ENCODE results near the gene KLHDC2.

DNA sequence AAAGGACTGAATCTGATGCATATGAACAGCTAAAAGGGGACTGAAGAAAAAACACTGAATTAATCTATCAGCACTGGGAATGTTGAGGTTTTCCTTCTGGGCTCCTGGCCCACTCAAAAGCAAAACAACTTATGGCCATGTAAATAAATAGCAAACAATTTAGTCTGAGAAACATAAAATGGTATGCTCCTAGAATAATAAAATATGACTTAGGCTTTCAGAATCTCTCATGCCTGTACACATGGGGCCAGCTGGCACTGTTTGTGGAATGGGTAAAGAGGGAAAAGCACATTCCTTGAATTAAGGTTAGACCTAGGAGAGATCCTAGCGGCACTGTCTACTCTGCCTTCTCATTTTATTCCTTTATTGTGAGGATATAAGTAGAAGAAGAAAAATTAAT lies 6.2 kb downstream of the KLHDC2 start:
- TF ChIP-seq POLR2A (IDR thresholded peaks at IDR 0.05), result no peak
- TF ChIP-seq, protein P1, sequence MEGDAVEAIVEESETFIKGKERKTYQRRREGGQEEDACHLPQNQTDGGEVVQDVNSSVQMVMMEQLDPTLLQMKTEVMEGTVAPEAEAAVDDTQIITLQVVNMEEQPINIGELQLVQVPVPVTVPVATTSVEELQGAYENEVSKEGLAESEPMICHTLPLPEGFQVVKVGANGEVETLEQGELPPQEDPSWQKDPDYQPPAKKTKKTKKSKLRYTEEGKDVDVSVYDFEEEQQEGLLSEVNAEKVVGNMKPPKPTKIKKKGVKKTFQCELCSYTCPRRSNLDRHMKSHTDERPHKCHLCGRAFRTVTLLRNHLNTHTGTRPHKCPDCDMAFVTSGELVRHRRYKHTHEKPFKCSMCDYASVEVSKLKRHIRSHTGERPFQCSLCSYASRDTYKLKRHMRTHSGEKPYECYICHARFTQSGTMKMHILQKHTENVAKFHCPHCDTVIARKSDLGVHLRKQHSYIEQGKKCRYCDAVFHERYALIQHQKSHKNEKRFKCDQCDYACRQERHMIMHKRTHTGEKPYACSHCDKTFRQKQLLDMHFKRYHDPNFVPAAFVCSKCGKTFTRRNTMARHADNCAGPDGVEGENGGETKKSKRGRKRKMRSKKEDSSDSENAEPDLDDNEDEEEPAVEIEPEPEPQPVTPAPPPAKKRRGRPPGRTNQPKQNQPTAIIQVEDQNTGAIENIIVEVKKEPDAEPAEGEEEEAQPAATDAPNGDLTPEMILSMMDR (IDR thresholded peaks at IDR 0.05), result no peak

Data from thyroid gland (tissue), 4 donors.